HepG2 (cell line): ENCODE data around the gene SERHL2. TPM values are rescaled to one million over a fixed set of nuclear protein-coding genes. Genes with fewer than 3 reads are reported as not detected.

Experiments
- BRF2 ChIP-seq: sonication (generic); formaldehyde crosslinking; IDR thresholded peaks from 2 replicates; pipeline ENCODE4 v1.8.1; 2022; ENCODE audit warnings: mild to moderate bottlenecking, missing genetic modification reagents
- ERF ChIP-seq: IDR thresholded peaks from 2 replicates; pipeline ENCODE4 v1.6.1; 2018; ENCODE audit warnings: missing biosample characterization, missing genetic modification reagents
- GATAD2A ChIP-seq: IDR thresholded peaks from 2 replicates; pipeline ENCODE4 v1.6.1; 2016
- GTF3A ChIP-seq: sonication (generic); formaldehyde crosslinking; conservative IDR thresholded peaks from 2 replicates; pipeline ENCODE4 v1.4.0; 2020; ENCODE audit warnings: mild to moderate bottlenecking, missing genetic modification reagents
- HOXA7 ChIP-seq: sonication (generic); formaldehyde crosslinking; IDR thresholded peaks from 2 replicates; pipeline ENCODE4 v1.8.1; 2022; ENCODE audit warnings: mild to moderate bottlenecking, missing genetic modification reagents, moderate library complexity
- IRF9 ChIP-seq: sonication (generic); formaldehyde crosslinking; IDR thresholded peaks from 2 replicates; pipeline ENCODE4 v1.8.0; 2022; ENCODE audit warnings: missing genetic modification reagents, mild to moderate bottlenecking, borderline replicate concordance
- JARID2 ChIP-seq: sonication (generic); formaldehyde crosslinking; IDR thresholded peaks from 2 replicates; pipeline ENCODE4 v1.8.1; 2023; ENCODE audit warnings: missing genetic modification reagents, inconsistent platforms; ENCODE audit not compliant: insufficient replicate concordance
- KAT2B ChIP-seq: fragments of 150-350 bp; IDR thresholded peaks from 2 replicates; pipeline ENCODE4 v1.6.1; 2014; ENCODE audit warnings: low read depth, low read length, borderline replicate concordance
- PHF20 ChIP-seq: sonication (generic); formaldehyde crosslinking; IDR thresholded peaks from 2 replicates; pipeline ENCODE4 v1.5.0; 2020; ENCODE audit warnings: mild to moderate bottlenecking, missing genetic modification reagents
- RAD21 ChIP-seq: fragments of 450-650 bp; formaldehyde crosslinking; IDR thresholded peaks from 2 replicates; pipeline ENCODE4 v1.5.0; 2020; ENCODE audit warnings: mild to moderate bottlenecking
- RBM39 ChIP-seq: fragments of 200-400 bp; formaldehyde crosslinking; IDR thresholded peaks from one replicate; pipeline ENCODE4 v1.6.1; 2018; ENCODE audit warnings: antibody characterized with exemption, mild to moderate bottlenecking, low read depth, low read length; ENCODE audit not compliant: poor library complexity, severe bottlenecking
- TBP ChIP-seq: sonication (generic); formaldehyde crosslinking; IDR thresholded peaks from 2 replicates; pipeline ENCODE4 v1.5.0; 2020; ENCODE audit warnings: missing genetic modification reagents
- TRAFD1 ChIP-seq: sonication (generic); formaldehyde crosslinking; IDR thresholded peaks from 2 replicates; pipeline ENCODE4 v1.5.1; 2020; ENCODE audit warnings: missing genetic modification reagents, mild to moderate bottlenecking, borderline replicate concordance
- ZBTB38 ChIP-seq: sonication (generic); formaldehyde crosslinking; IDR thresholded peaks from 2 replicates; pipeline ENCODE4 v1.5.1; 2020; ENCODE audit warnings: mild to moderate bottlenecking, missing genetic modification reagents
- ZFX ChIP-seq: sonication (generic); formaldehyde crosslinking; IDR thresholded peaks from 2 replicates; pipeline ENCODE4 v1.4.0; 2020; ENCODE audit warnings: mild to moderate bottlenecking, low read depth, missing genetic modification reagents, moderate library complexity
- ZNF362 ChIP-seq: sonication (generic); formaldehyde crosslinking; IDR thresholded peaks from 2 replicates; pipeline ENCODE4 v1.4.0; 2020; ENCODE audit warnings: missing genetic modification reagents, mild to moderate bottlenecking, borderline replicate concordance
- ZNF414 ChIP-seq: sonication (generic); formaldehyde crosslinking; IDR thresholded peaks from 2 replicates; pipeline ENCODE4 v1.5.0; 2020; ENCODE audit warnings: missing genetic modification reagents
- ZNF549 ChIP-seq: sonication (generic); formaldehyde crosslinking; IDR thresholded peaks from 2 replicates; pipeline ENCODE4 v1.5.0; 2020; ENCODE audit warnings: missing genetic modification reagents
- ZNF570 ChIP-seq: sonication (generic); formaldehyde crosslinking; IDR thresholded peaks from 2 replicates; pipeline ENCODE4 v1.4.0; 2020; ENCODE audit warnings: mild to moderate bottlenecking, missing genetic modification reagents, borderline replicate concordance
- ZNF660 ChIP-seq: sonication (generic); formaldehyde crosslinking; IDR thresholded peaks from 2 replicates; pipeline ENCODE4 v1.5.1; 2020; ENCODE audit warnings: mild to moderate bottlenecking, low read depth, missing genetic modification reagents, borderline replicate concordance
- ZNF704 ChIP-seq: sonication (generic); formaldehyde crosslinking; IDR thresholded peaks from 2 replicates; pipeline ENCODE4 v1.8.1; 2023; ENCODE audit warnings: mild to moderate bottlenecking, inconsistent platforms, moderate library complexity, missing genetic modification reagents, borderline replicate concordance
- ZNF841 ChIP-seq: sonication (generic); formaldehyde crosslinking; IDR thresholded peaks from 2 replicates; pipeline ENCODE4 v1.8.1; 2023; ENCODE audit warnings: missing genetic modification reagents, borderline replicate concordance
- polyA plus RNA-seq, 8 experiments: library from polyadenylated mRNA; depleted of rRNA in 3 of 8; stranded (reverse) in 7 of 8; unstranded in 1 of 8; fragments of >200 nt; fragmentation: Illumina TruSeq in 4 of 8; extraction: Trizol in 4 of 8; gene quantifications; 2 replicates each; pipeline versions ENCODE4 v1.2.1 to v1.2.3, GENCODE V29; 2011 to 2016; ENCODE audit warnings: low read depth in 4 of 8, missing spikeins in 1 of 8, mixed read lengths in 1 of 8; ENCODE audit not compliant: insufficient read depth in 1 of 8
- total RNA-seq, 5 experiments: library from RNA; depleted of rRNA; stranded (reverse); fragments of >200 nt; fragmentation: Illumina TruSeq; extraction: Trizol; gene quantifications; 2 replicates each; pipeline ENCODE4 v1.2.3, GENCODE V29; 2016; ENCODE audit warnings: low read depth in 1 of 5

Gene SERHL2
- total and polyA plus RNA-seq, 2 of the 13 experiments (the other 11 are each of a cell fraction or from before 2014, with no cell fraction given): 1.0 to 1.8 TPM

- TF ChIP-seq ZNF362 (CRISPR knock-in tag) (no peak), TBP (CRISPR knock-in tag) (no peak), ZBTB38 (CRISPR knock-in tag) (peak; percentile 89), ZNF549 (CRISPR knock-in tag) (no peak), RBM39 (no peak), KAT2B (no peak), ERF (CRISPR knock-in tag) (no peak), TRAFD1 (no peak), RAD21 (CRISPR knock-in tag) (no peak; the same call in 1 of the 2 replicates), IRF9 (CRISPR knock-in tag) (no peak), HOXA7 (no peak), ZNF570 (CRISPR knock-in tag) (no peak), GATAD2A (CRISPR knock-in tag) (peak; percentile 19; the same call in 1 of the 2 replicates), ZNF841 (CRISPR knock-in tag) (no peak), ZFX (CRISPR knock-in tag) (peak; percentile 82), ZNF414 (CRISPR knock-in tag) (no peak), ZNF704 (CRISPR knock-in tag) (peak; percentile 56; the same call in 1 of the 2 replicates), GTF3A (CRISPR knock-in tag) (no peak), JARID2 (CRISPR knock-in tag) (no peak), PHF20 (no peak), BRF2 (CRISPR knock-in tag) (no peak), ZNF660 (CRISPR knock-in tag) (no peak)
Observed at GRCh38 chr22:42601879-42602465, 48.2 kb downstream of the SERHL2 start (continued).
